Measurements from ENCODE around the gene LRRC17.
"Not testable (repeated sequence)": the region's sequence is repeated elsewhere in the genome, so short reads cannot be mapped to it uniquely, and the experiment has no call there.

LRRC17 gene

DNA sequence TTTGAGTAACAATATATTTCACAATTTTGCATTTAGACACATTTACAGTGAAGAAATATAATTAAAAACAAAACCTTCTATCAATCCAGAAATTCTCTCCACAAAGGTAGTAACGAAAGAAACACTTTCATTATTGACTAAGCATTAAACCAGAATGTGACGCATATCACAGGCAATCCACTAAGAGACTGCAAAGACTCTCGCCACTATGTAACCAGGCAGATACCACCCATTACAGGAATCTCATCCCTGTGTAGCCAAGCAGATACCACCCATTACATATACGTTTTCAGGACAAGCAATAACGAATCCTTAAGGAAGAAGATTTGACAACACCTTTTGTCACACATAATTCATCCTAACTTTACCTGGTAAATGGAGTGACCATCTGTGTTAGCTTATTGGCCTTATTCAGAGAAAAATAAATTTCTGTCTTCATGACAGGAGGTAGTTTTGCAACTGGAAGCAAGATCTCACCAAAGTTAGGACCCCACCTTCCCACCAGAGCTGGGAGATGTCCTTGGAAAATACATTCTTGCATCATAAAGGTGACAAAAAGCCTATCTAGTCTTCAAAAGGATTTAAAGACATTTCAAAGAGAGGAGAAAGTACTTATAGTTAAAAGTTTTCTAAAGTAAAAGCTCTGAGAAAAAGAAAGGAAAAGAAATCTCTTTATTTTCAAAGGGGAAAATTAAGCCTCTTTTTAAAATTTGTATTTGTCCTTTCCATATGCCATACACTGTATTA lies 30.8 kb downstream of the LRRC17 start:
- DNase-seq, result no peak

- DNase-seq, result no peak
Observed at GRCh38 chr7:102944241-102944640, 31.4 kb downstream of the LRRC17 start.

DNA sequence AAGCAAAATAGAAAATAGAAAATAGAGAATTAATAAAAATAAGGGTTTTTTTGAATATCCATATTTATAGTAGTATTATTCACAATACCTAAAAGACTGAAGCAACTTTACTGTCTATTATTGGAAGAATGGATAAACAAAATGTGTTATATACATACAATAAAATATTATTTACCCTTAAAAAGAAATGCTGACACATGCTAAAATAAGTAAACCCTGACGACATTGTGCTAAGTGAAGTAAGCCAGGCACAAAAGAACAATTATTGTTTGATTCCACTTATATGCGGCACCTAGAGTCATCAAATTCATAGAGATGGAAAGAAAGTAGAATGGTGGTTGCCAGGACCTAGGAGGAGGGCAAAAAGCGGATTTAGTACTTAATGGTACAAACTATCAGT lies 39.0 kb downstream of the LRRC17 start:
- DNase-seq, result no peak

- no peak for DNase-seq
Observed at GRCh38 chr7:102953406-102953805, 40.6 kb downstream of the LRRC17 start.

DNA sequence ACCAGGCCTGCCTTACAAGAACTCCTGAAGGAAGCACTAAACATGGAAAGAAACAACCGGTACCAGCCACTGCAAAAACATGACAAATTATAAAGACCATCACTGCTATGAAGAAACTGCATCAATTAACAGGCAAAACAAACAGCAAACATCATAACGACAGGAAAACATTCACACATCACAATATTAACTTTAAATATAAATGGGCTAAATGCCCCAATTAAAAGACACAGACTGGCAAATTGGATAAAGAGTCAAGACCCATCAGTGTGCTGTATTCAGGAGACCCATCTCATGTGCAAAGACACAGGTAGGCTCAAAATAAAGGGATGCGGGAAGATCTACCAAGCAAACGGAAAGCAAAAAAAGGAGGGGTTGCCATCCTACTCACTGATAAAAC lies 41.6 kb downstream of the LRRC17 start:
- not testable (repeated sequence) for DNase-seq

DNA sequence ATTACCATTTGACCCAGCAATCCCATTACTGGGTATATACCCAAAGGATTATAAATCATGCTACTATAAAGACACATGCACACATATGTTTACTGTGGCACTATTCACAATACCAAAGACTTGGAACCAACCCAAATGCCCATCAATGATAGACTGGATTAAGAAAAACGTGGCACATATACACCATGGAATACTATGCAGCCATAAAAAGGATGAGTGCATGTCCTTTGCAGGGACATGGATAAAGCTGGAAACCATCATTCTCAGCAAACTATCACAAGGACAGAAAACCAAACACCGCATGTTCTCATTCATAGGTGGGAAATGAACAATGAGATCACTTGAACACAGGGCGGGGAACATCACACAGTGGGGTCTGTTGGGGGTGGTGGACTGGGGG lies 45.2 kb downstream of the LRRC17 start:
- DNase-seq, result not testable (repeated sequence)

DNA sequence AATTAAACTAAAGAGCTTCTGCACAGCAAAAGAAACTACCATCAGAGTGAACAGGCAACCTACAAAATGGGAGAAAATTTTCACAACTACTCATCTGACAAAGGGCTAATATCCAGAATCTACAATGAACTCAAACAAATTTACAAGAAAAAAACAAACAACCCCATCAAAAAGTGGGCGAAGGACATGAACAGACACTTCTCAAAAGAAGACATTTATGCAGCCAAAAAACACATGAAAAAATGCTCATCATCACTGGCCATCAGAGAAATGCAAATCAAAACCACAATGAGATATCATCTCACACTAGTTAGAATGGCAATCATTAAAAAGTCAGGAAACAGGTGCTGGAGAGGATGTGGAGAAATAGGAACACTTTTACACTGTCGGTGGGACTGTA lies 49.2 kb downstream of the LRRC17 start:
- not testable (repeated sequence) for DNase-seq

GRCh38 chr7:102966465-102966864 lies 53.7 kb downstream of the LRRC17 start:
- no peak for DNase-seq

GRCh38 chr7:102967798-102968197 lies 55.0 kb downstream of the LRRC17 start:
- DNase-seq, result no peak

DNA sequence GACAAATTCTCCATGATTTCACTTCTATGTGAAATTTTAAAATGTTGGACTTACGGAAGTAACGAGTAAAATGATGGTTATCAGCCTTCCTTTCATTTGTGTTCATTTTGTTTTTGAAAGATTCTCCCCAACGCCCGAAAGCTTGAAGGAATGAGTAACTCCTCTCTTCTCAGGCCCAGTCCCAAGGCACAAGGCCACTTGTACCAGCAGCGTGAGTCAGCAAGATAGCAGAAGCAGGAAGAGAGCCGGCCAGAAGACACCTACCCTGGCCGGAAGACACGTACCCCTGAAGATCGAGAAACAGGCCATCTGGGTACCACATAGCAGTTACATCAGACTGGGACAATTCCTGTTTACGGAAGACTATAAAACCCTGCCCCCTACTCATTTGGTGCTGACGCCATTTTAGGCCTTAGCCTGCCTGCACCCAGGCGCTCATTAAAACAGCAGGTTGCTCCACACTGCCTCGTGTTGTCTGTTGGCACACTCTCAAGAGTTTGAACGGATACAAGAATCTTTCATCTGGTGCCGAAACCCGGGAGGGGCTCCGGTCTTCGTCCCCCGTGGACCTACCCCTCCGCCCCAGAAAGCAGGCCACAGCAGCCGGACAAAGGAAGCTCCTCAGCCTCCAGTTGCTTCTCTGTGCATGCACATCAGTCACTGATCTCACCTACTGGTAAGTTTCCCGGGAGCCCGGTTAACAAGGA lies 60.4 kb downstream of the LRRC17 start:
- no peak for DNase-seq

GRCh38 chr7:102974366-102975236 lies 61.8 kb downstream of the LRRC17 start:
- no peak for DNase-seq

DNA sequence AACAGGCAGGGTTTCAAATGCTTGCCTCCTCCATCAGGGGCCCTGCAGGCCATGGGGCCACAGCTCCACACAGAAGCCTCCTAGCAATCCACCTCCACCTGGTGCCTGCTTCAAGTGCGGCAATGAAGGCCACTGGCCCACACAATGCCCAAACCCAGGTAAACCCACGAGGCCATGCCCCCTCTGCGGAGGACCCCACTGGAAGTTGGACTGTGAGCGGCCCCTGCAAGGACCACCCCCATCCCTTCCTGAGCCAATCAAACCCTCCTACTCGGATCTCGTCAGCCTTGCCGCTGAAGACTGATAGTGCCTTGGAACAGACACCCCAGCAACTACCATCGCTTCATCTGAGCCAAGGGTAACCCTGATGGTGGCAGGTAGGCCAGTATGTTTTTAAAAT lies 63.1 kb downstream of the LRRC17 start:
- no peak for DNase-seq

DNA sequence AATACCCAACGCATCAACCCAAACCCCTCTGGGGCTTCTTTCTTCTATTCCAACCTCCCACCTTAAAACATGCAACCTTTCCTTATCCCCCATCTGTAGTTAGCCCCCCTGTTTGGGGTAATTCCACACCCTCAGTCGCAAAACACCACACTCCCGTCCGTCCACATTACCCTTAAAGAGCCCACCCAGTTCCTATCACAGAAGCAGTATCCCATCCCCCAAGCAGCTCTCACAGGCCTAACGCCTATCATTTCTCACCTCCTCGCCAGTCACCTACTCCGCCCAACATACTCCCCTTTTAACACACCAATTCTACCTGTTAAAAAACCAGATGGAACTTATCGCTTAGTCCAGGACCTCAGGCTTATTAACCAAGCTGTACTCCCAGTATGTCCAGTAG lies 63.7 kb downstream of the LRRC17 start:
- DNase-seq, result no peak

- DNase-seq, result not testable (repeated sequence)
Observed at GRCh38 chr7:102977586-102977985, 64.8 kb downstream of the LRRC17 start.

DNA sequence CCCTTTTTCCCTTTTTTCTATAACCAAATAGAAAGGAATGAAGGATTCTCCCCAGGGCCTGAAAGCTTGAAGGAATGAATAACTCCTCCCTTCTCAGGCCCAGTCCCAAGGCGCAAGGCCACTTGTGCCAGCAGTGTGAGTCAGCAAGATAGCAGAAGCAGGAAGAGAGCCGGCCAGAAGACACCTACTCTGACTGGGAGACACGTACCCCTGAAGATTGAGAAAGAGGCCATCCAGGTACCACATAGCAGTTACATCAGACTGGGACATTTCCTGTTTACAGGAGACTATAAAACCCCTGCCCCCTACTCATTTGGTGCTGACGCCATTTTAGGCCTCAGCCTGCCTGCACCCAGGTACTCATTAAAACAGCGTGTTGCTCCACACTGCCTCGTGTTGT lies 65.5 kb downstream of the LRRC17 start:
- no peak for DNase-seq

GRCh38 chr7:102979670-102980069 lies 66.9 kb downstream of the LRRC17 start:
- no peak for DNase-seq

DNA sequence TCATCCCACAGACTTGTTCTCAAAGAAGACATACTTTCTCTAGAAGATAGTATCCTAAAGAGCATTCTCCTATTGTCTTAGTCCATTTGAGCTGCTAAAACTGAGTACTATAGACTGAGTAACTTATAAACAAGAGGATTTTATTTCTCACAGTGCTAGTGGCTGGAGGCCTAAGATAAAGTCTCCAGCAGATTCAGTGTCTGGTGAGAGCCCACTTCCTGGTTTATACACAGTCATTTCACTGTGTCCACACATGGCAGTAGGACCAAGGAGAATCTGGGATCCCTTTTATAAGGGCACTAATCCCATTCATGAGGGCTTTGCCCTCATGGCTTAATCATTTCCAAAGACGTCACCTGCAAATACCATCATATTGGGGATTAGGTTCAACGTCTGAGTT lies 68.7 kb downstream of the LRRC17 start:
- DNase-seq, result no peak

- no peak for DNase-seq
Observed at GRCh38 chr7:102982235-102982634, 69.4 kb downstream of the LRRC17 start.

DNA sequence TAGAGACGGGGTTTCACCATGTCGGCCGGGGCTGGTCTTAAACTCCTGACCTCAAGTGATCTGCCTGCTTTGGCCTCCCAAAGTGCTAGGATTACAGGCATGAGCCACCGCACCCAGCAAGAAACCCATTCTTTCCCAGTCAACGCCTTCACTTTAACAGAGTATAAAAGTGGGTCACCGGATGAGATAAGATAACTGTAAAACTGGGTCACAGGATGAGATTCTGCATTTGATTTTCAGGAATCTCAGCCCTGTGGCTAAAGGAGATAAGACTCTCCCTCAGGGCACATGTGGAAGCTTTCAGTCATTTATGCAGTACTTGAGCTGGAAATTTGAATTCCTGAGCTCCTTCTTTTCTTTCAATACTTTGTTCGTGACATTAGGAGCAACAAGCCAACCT lies 70.8 kb downstream of the LRRC17 start:
- no peak for DNase-seq

DNA sequence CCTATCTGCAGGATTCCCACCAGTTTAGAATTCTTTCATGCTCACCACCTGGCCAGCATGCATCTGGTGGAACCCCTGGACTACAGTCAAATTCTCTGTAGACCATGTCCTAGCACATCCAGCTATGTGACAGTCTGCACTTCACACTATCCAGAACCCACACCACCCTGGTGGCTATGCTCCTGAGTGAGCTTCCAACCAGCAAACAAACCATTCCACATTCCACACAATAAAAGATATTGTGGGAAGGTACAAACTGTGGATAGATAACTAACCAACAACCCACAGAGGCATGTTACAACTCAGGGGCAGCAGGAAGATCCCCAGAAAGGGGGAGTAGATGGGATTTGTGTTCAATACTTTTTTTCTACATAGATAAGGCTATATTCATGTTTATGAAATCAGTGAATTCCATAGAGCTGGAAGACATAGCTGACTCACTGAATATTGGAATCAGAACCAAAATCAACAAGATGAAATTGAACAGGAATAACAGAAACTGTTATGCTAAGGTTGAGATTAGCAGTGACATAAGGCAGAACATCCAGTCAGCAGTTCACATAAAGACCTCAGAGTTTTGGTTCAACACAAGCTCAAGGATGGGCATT lies 72.5 kb downstream of the LRRC17 start:
- DNase-seq, result no peak

- no peak for DNase-seq
Observed at GRCh38 chr7:102988088-102988487, 75.3 kb downstream of the LRRC17 start.

DNA sequence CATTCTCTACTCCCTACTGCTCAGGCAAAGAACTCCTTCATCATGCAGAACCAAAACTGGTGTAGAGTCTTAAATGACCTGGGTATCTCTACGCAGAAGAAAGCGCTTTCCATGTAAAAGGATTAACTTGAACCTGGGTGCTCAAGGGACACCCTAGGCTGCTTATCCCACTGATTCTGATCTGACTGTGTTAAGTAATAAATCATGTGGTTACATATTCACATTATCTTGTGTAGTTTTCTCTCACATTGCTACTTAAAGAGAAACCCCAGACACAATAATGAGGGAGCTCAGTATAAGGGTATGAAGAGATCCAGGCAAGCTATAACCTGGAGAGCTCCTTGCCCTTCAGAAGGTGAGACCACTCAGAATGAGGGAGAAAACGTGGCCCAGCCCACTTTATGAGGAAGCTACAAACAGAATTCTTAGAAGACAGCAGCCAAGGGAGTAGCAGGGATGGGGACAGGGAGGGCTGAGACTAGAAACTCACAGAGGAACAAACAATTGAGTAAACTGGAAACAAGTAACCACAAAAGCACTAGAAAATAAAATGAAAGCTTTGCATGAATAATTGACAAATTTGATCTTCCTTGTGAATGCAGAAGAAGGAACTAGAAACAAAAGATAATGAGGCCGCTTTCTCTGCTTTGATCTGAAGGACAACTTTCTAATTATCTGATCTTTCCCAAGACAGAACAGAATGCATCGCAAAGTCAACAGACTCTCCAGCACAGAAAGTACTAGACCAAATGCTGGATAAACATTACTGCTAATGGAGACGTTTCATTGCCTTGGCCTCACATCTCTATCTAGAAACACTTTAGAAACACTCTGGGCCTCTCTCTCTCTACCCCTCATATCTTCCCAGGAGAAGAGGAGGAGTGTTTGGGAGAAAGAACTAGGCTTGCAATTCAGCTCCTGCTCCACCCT lies 76.1 kb downstream of the LRRC17 start:
- DNase-seq, result no peak
